ENCODE results near the gene NECTIN4.

Gene NECTIN4

DNA sequence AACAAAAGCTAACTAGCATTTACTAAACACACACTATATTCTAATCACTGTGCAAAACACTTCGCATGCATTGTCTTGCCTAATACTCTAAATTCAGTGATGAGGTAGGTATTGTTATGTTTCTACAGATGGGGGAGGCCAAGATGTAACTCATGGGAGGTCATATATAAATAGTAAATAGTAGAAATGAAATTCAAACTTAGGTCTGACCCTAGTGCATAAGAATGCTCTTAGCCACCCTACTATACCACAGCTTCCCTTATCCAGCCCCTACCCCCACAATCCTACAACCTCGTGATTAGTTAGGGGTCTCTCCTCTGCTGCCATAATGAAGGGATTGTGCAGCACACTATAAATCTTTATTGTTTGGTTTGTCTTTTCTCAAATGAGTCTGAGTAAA is 25.2 kb upstream of the NECTIN4 start:
- DNase-seq (ENCODE audit: low read depth, low spot score) = no peak
- no peak overlapping the region for H3K4me3 ChIP-seq (ENCODE audit: low read length)

DNA sequence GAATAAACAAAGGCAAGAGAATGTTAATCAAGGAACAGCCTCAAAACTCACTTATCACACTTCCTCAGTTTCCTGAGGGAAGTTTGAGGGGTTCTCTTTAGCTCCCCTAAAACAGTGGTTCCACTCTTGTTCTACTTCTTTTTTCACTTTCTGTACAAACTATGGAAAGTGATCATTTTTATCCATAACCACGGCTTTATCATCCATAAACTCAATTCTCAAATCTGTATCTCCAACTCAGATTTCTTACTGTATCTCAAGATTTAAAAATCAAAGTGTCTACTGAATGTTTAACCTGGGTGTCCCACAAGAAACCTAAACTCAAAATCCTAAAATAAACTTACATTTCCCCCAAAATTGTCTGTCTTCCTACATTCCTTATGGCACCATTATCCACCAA is 24.6 kb upstream of the NECTIN4 start:
- DNase-seq (ENCODE audit: low read depth, low spot score) = no peak
- no peak overlapping the region for H3K4me3 ChIP-seq (ENCODE audit: low read length)

DNA sequence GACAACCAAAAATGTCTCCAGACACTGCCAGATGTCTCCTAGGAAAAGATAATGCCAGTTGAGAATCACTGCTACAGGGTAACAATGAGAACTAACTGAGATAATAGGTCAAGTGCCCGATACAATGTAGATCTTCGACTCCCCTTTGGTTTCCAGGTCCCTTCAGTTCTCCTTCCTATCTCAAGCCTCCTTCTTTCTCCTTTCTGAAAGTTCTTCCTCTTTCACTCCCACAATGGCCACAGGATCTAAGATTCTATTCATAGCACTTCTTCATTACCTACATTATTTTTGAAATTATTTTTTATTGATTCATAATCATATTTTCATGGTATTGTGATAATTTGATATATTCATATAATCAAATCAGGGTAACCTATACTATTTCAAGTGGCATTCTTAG is 22.2 kb upstream of the NECTIN4 start:
- H3K4me3 ChIP-seq (ENCODE audit: low read length) = no peak overlapping the region
- no peak for DNase-seq (ENCODE audit: low read depth, low spot score)

DNA sequence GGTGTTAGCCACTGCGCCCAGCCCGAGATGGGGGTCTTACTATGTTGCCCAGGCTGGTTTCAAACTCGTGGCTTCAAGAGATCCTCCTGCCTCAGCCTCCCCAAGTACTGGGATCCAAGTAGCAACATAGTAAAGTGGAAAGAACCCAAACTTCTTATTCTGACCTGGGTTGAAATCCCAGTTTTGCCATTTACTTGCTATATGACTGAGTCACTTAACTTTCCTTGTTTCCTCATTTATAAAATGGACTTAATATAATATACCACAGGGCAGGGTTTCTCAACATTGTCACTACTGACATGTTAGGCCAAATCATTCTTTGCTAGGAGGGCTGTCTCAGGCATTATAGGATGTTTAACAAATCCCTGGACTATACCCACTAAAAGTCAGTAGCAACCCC is 21.8 kb upstream of the NECTIN4 start:
- DNase-seq (ENCODE audit: low read depth, low spot score) = no peak

DNA sequence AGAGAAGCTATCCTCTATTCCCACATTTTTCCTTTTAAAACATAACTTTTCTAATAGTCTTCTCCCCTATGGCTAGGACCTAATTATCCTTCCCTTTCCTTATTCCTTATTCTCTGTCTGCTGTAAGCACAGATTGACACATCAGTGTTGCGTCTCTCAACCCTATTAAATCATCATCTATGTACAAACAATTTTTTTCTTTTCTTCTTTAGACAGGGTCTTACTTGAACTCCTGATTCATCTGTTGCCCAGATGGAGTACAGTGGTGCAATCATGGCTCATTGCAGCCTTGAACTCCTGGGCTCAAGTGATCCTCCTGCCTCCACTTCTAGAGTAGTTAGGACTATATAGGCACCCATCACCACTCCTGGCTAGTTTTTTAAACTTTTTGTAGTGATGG is 17.1 kb upstream of the NECTIN4 start:
- no peak overlapping the region for H3K4me3 ChIP-seq (ENCODE audit: low read length)
- no peak for DNase-seq (ENCODE audit: low read depth, low spot score)

More for the DNA sequence above, 21.8 kb upstream of the NECTIN4 start:
- no peak overlapping the region for H3K4me3 ChIP-seq (ENCODE audit: low read length)

DNA sequence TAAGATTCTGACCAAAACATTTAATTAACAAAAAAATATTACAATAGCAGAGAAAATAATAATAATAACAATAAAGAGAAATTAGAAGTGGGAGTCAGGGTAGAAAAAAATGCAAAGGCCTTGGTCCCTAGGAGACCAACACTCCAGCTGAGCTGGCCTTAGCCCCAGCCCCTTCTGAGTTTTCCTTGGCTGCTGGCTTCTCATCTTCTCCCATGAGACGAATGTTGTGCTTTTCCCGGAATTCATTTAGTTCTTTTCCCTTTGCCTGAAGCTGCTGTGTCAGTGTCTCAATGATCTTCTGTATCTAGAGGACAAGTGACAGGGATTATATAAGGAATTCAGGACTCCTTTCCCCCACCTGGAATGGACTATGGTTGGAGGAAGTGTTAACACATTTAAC is 11.2 kb upstream of the NECTIN4 start:
- no peak for DNase-seq (ENCODE audit: low read depth, low spot score)
- H3K4me3 ChIP-seq (ENCODE audit: low read length) = no peak overlapping the region

DNA sequence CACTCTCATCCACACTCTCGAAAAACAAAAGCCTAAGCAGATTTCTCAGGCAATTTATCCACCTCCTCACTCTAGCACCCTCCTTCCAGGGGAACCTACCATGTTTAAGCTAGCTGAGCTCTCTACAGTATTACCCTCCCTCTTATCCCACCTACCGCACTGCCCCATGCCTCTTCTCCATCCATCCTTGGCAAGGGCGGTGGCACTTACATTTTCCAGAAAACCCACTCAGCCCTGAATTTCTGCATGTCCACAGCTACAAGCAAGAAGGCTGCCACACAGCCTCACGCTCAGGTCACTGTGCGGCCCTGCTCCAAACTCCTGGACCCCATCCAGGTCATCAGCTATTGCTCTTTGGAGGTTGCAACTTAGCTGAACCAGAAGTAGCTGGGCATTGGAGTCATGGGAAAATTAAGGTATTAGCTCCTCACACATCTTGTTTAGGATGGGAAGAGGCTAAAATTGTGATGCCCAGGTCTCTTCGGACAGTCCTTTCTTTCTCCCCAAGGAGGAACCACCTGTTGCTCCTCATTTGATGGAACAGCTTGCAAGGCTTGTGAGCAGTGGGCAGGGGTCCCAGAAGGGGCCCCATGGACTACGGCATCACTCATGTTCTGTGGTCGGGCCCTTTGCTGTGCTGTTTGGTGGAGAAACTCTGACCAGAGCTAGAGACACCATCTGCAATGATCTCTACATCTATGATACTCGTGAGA is 9.9 kb upstream of the NECTIN4 start:
- no peak for DNase-seq (ENCODE audit: low read depth, low spot score)
- H3K4me3 ChIP-seq (ENCODE audit: low read length) = no peak overlapping the region

DNA sequence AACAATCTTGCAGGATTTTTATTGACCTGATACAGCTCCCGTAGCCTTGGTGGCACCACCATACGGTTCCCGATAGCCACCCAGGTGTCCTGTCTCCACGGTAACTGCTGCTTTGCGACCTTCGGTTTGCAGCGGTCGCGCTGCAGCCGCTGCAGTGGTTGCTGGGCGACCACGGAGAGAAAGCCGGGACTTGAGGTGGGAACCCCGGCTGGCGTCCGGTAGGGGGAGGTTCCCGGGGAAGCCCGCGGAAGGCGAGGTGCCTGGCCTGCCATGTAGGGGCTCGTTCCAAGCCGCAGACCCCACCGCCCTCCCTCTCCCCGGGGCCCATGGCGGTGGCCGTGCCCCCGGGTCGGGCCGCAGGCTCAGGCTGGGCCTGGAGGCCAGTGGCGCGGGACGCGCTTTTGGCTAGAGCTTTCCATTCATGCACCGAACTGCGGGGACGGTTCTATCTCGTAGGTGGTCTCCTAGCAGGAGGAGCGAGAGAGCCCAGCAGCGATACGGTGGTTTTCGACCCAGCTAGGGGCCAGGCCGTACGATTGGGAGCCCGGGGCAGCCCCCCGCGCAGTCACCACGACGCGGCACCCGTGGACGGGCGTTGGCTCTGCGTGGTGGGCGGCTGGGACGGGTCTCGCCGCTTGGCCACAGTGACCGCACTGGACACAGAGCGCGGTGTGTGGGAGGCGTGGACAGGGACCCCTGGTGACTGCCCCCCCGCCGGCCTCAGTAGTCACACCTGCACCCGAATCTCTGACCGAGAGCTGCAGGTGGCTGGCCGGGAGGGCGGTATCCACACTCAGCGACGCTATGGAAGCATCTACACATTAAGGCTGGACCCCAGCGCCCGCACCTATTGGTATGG is 9.1 kb upstream of the NECTIN4 start, which contains the start of gene KLHDC9:
TSS of gene KLHDC9 (plus strand) at position 152 of the 859 bp plus-strand sequence. CDS start at position 327, 175 bp downstream.
- H3K4me3 ChIP-seq (ENCODE audit: low read length) = peak within 1 kb of the TSS; percentile 54
- peak; percentile 82 for DNase-seq (ENCODE audit: low read depth, low spot score)

DNA sequence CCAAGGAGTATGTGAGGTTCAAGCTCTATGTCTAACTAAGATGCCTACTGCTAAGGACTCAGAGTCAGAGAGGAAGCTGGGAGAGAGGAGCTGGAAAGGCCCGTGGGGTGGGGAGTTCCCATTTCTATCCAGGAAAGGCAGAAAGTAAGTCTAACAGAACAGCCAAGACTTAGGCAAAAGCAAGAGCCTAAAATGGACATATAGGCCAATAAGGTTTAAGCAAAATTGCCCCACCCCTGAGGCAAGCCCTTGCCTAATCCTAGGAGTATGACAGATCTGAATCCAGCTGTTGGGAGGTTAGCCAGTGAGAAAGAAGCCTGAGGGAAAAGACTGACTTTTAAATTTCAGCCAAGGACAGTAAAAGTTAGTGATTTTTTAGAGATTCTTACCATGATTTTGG is 7.2 kb upstream of the NECTIN4 start:
- DNase-seq (ENCODE audit: low read depth, low spot score) = no peak

DNA sequence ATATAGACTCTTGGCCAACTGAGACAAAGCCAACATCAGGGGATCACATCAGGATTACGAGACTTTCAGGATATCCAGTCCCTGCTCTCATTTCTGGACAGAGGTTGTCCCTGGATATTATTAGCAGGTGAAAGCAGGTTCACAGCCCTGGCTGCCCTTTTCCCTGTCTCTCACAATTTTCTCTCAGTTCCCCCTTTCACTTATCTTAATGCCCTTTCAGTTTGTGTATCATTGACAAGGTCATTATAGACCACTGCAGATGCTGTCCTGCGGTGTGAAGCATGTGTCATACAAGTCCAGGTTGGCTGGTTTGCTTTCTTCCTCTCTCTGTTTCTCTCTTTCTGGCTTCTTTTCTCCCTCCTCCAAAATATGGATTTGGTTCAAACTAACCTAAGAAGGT is 6.7 kb upstream of the NECTIN4 start:
- DNase-seq (ENCODE audit: low read depth, low spot score) = no peak
- no peak overlapping the region for H3K4me3 ChIP-seq (ENCODE audit: low read length)

More for the DNA sequence above, 7.2 kb upstream of the NECTIN4 start:
- H3K4me3 ChIP-seq (ENCODE audit: low read length) = no peak overlapping the region

DNA sequence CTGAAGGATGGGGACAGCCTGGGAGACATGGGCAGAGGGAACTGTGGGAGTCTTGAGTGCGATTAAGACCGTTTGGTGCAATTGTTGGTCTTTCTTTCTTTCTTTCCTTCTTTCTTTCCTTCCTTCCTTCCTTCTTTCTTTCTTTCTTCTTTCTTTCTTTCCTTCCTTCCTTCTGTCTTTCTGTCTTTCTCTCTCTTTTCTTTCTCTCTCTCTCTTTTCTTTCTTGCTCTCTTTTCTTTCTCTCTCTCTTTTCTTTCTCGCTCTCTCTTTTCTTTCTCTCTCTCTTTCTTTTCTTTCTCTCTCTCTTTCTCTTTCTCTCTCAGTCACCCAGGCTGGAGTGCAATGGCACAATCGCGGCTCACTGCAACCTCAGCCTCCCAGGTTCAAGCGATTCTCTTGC is 5.9 kb upstream of the NECTIN4 start:
- H3K4me3 ChIP-seq (ENCODE audit: low read length) = no peak overlapping the region
- DNase-seq (ENCODE audit: low read depth, low spot score) = no peak

DNA sequence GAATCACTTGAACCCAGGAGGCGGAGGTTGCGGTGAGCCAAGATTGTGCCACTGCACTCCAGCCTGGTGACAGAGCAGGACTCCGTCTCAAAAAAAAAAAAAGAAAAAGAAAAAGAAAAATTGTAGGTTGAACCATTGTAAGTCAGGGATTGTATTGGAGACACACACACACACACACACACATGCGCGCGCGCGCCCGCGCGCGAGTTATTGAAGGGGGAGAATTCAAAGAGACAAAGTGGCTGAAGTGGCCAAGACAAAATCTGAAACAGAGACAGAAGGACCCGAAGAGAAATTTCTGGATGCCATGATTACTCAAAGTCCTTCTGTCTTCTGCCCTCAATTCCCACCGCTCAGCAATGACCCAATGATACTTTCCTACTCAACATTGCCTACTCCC is 5.1 kb upstream of the NECTIN4 start:
- H3K4me3 ChIP-seq (ENCODE audit: low read length) = no peak overlapping the region
- no peak for DNase-seq (ENCODE audit: low read depth, low spot score)

DNA sequence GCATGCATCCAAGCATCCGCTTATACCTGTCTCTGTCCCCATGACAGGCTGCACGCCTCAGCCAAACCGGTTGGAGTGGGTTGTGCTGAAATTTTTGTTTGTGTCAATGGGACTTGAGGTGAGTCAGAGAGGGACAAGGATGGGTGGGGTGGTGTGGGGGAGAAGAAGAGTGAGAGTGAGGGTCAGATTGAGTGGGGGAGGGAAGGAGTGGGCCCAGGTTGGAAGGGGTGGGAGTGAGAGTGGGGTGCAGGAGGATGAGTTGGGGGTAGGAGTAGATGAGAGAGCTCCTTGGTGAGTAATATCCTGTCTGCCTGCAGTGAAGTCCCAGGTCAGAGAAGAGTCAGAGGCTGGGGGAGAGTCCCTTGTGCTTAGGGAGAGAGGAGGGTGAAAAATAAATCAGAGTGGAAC is 3.3 kb upstream of the NECTIN4 start:
- DNase-seq (ENCODE audit: low read depth, low spot score) = no peak
- no peak overlapping the region for H3K4me3 ChIP-seq (ENCODE audit: low read length)

DNA sequence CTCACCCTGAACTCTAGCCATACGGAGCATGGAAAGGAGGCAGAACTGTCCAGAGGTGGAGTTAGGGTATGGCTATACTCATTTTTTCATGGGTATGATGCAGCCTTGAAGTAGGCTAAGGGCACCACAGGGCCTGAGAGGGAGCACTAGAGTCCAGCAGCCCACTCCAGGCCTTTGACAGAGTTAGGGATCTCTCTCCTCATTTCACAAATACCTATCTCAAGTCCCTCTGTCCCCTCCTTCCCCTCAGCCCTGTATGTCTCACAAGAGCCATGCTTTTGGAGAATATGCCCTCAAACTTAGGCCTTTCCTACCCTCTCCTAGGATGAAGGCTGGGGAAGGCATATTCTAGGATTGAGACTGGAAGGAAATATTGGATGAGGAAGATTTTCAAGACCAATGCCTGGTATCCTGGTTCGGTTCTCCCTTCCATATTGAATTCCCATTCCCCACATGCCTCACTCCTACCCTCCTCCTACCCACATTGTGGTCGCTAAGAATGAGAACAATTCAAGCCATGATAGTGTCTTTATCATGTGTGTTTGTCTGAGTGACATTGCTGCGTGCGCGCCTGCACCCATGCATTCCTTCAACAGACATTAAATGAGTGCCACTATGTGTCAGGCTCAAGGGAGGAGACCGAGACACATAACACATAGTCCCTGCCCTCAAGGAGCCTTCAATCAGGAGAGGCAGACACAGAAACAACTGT is 2.6 kb upstream of the NECTIN4 start:
- DNase-seq (ENCODE audit: low read depth, low spot score) = no peak

DNA sequence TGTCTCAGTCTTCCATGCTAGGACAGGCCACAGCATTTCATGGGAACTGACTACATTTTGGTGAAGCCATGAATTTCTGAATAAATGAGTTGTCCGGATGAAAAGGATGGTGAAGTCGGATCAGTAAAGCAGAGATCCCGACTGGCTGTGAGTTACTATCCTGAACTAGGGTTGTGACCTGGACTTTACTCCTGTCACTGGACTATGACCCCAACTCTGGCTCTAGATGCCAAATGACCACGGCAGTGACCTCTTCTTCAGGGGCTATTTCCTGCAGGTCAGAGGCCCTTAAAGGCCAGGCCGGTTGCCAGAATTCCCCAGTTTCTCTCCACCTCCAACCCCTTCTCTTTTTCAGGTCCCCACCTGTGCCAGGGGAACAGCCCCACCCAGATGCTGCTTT is 1.7 kb upstream of the NECTIN4 start:
- DNase-seq (ENCODE audit: low read depth, low spot score) = no peak
- no peak overlapping the region for H3K4me3 ChIP-seq (ENCODE audit: low read length)

More for the DNA sequence above, 2.6 kb upstream of the NECTIN4 start:
- no peak overlapping the region for H3K4me3 ChIP-seq (ENCODE audit: low read length)

DNA sequence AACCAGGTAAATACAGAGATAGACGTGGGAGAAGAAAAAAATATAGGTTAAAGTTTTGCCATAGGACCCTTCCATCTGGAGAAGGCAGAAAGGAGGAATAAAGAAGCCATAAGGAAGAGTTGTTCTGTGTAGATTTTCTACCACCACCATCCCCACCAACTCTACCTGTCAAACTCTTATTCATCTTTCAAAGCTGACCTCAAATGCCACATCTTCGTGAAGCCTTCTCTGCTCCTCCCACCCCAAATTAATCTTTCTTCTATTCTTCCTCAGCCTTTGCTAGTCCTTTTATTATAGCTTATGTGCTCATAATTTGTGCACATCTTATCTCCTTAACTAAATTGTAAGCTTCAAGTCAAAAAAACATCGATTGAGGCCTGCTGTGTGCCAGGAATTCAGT is 1.3 kb upstream of the NECTIN4 start:
- no peak for DNase-seq (ENCODE audit: low read depth, low spot score)
- no peak overlapping the region for H3K4me3 ChIP-seq (ENCODE audit: low read length)

DNA sequence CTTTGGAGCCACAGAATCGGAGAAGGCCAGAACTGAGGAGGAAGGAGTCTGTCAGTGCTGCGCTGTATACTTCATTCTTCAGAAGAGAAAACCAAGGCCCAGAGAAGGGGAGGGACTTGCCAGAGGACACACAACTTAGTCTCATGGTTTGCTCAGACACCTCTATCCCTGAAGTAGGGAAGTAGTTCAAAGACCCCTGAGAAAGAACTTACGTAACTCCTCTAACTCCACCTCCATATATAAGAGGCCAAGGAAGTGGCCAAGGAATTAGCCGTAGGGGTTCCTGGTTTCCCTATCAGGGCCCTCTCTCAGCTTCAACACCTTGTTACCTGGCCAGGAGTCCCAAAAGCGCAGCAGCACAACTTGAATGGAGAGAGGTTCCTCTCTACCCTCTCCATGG is 580 bp upstream of the NECTIN4 start:
- no peak for DNase-seq (ENCODE audit: low read depth, low spot score)
- H3K4me3 ChIP-seq (ENCODE audit: low read length) = no peak overlapping the region

DNA sequence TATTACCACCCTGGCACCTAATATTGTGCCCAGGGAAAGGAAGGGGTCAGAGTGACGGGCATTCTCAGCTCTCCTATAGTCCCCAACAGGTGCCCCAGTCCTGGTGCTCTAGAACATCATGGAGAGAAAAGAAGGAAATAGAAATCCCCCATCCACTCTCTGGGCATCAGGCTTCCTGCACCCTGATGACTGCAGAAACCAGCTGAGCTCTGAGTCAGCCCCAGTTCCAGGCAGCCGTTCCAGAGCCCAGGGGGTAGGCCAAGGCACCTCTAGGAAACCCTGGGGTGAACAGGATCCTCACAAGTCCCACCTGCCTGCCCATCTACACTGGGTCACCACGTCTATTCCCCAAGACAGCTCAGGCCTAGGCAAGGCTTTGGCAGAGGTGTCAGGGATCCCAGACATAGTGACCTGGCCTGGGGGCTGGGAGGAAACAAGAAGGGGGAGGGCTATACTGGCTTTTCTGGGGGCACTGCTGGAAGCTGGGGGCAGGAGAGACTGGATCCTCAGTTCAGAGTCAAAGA is 709 bp downstream of the NECTIN4 start:
- no peak overlapping the region for H3K4me3 ChIP-seq (ENCODE audit: low read length)

DNA sequence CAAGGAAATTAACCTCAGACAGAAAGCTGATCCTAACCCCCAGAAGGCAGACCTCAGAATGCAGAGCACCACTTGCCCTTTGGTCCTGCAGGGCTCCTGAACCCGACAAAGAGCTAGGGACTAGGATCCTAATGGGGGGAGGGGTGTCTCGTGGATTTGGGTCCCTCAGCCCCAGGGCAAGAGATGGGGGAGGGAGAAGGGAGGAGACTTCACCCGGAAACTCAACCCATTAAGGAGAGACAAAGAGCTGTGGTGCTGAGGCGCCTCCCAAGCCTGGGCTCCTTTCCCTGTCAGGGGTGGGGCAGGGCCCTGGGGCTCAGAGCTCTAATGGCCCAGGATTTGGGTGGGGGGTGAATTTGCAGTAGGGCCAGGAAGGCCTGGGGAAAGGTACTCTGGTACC is 2.9 kb downstream of the NECTIN4 start:
- DNase-seq (ENCODE audit: low read depth, low spot score) = no peak
- H3K4me3 ChIP-seq (ENCODE audit: low read length) = no peak overlapping the region

More for the DNA sequence above, 709 bp downstream of the NECTIN4 start:
- no peak for DNase-seq (ENCODE audit: low read depth, low spot score)

DNA sequence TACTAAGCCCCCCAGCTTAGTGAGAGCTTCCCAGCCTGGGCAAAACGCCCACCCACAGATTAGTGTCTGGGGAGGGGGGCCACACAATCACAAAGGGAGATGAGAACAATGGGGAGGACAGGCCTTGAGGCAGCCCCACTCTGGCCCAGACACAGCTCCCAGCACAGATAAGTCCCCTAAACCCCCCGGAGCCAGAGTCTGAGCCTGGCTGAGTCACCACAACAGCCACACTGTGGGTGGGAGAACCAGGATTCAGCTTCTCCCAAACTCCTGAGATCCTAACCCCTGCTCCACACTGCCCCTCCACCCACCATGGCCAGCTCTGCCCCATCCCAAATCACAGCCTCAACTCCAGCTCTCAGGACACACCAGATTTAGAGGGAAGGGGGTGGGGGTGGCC is 4.2 kb downstream of the NECTIN4 start:
- no peak for DNase-seq (ENCODE audit: low read depth, low spot score)
- no peak overlapping the region for H3K4me3 ChIP-seq (ENCODE audit: low read length)

All from Jurkat, Clone E6-1 (cell line).